Bronchial epithelial cell (primary cell): ENCODE measurements around the gene PIGQ. TPM values are rescaled to one million over a fixed set of nuclear protein-coding genes. Genes with fewer than 3 reads are reported as not detected.

Experiments
- DNase-seq: peaks from one replicate; pipeline ENCODE4 v3.0.0-alpha.2; 2010; ENCODE audit warnings: low read depth
- FAIRE-seq: peaks from 2 replicates; lab custom pipeline; 2011; peaks lifted over from hg19 to GRCh38; lab: Jason Lieb, UNC
- H3K27me3 ChIP-seq: 2 replicates; pipeline ENCODE4 v1.5.1; 2011; ENCODE audit warnings: low read length; ENCODE audit not compliant: control insufficient read depth, insufficient read depth
- H3K36me3 ChIP-seq: 2 replicates; pipeline ENCODE4 v1.5.1; 2011; ENCODE audit warnings: low read length; ENCODE audit not compliant: control insufficient read depth, insufficient read depth
- H3K4me3 ChIP-seq: 2 replicates; pipeline ENCODE4 v1.5.1; 2011; ENCODE audit warnings: mild to moderate bottlenecking, low read depth, low read length, control low read depth
- total RNA-seq: library from RNA; depleted of rRNA; stranded (reverse); fragments of >200 nt; gene quantifications from 2 replicates; pipeline ENCODE4 v1.2.1, GENCODE V29; 2014
- TF ChIP-seq, protein P1 (sequence below): IDR thresholded peaks from 2 replicates; pipeline ENCODE4 v1.5.1; 2011; ENCODE audit warnings: mild to moderate bottlenecking, moderate library complexity, low read length, control low read depth, inconsistent platforms; ENCODE audit not compliant: insufficient read depth, severe bottlenecking

PIGQ gene
- total RNA-seq, 1 donor from 2014 or later = 17.9 TPM

DNA sequence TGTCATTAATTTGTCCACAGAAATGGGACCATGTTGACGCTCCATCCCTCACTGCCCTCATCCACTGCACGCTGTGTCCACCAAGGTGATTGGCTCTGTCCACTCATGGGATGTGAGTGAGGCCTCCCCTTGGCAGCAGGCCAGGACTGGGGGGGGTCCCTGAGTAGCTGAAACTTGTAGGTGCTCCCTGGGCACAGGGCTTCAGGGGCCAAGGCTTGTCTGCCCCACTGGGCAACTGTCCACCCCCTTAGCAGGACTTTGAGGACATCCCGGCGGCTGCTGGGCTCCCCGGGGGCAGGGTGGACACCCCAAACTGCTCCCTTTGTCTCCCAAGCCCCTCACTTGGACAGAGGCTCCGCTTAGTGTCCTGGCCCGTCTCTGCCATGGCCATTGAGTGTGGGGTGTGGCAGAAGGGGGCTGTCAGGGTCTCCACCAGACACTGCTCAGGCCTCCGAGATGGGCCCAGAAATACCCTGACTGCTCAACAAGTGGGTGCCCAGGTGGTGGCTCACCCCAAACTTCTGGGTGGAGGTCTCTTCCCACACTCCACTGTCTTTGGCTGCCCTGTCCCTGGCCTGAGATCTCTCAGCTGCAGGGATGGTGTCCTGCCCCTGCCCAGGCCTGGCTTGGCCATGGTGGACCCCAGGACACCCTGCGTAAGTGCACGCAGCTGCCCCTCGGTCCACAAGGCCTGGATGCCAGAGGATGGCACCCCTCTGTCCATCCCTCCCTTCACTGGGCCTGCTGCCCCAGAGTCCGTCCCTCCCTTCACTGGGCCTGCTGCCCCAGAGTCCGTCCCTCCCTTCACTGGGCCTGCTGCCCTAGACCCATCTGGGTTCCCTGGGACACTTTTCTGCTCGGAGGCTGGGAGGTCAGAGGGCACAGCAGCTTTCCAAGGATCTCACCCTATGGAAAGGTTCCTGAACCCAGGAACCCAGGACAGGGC, 17.1 kb downstream of the PIGQ start:
- Histone ChIP-seq H3K36me3 (peaks cover 1% of the 10 kb centered on the region), H3K4me3 (no peak overlapping the region)
- FAIRE-seq = no peak

DNA sequence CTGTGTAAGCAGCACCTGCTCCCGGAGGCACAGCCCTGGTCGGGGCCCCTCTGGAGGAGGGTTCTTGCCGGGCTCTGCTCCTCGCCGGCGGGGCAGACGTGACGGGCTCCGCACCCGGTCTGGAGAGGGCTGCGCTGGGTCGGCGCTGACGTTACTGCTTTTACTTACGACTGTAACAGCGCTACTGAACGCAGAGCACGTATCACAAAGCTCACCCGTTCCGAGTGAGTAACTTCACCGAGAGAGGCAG, 18.8 kb downstream of the PIGQ start:
- FAIRE-seq (no peak), DNase-seq (peak; percentile 47)
- TF ChIP-seq, protein P1, sequence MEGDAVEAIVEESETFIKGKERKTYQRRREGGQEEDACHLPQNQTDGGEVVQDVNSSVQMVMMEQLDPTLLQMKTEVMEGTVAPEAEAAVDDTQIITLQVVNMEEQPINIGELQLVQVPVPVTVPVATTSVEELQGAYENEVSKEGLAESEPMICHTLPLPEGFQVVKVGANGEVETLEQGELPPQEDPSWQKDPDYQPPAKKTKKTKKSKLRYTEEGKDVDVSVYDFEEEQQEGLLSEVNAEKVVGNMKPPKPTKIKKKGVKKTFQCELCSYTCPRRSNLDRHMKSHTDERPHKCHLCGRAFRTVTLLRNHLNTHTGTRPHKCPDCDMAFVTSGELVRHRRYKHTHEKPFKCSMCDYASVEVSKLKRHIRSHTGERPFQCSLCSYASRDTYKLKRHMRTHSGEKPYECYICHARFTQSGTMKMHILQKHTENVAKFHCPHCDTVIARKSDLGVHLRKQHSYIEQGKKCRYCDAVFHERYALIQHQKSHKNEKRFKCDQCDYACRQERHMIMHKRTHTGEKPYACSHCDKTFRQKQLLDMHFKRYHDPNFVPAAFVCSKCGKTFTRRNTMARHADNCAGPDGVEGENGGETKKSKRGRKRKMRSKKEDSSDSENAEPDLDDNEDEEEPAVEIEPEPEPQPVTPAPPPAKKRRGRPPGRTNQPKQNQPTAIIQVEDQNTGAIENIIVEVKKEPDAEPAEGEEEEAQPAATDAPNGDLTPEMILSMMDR = no peak
- H3K27me3 ChIP-seq = no peaks in the 10 kb centered on the region
- H3K36me3 ChIP-seq = peaks cover 2% of the 10 kb centered on the region
- H3K4me3 ChIP-seq = peak overlapping the region; percentile 78

More for the DNA sequence above, 17.1 kb downstream of the PIGQ start:
- no peaks in the 10 kb centered on the region for H3K27me3 ChIP-seq
- TF ChIP-seq, protein P1 = no peak
- no peak for DNase-seq

DNA sequence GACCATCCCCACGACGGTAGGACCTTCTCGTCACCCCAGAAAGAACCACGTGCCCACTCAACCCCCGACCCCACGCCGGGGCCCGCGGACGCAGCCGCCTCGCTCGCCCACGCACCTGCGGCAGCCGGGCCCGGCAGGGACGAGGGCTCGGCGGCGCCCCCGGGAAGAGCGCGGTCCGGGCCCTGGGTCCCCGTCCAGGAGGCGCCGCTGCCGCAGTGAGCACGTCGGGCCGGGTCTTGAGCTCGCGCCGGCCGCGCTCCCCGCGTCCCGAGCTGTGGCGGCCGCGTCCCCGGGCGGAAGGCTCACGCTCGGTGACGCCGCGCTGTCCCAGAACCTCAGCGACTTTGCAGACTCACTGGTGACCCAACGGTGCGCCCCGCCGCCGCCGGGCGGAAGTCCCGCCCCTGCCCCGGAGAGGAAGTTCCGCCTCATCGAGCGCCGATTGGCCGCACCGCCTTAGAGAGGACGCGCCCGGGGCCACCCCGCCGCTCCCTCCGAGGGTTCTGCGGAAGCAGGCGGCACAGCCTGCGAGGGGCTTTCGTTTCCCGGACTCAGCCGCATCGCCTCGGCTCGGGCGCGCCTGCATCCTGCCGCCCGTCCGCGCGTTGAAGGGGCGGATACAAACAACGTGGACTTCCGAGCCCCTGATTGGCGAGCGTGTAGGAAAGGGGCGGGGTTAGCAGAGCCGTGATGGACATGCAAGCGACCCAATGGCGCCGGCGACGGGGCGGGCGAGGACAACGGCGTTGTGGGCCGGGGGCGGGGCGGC, 19.3 kb downstream of the PIGQ start:
- no peaks in the 10 kb centered on the region for H3K27me3 ChIP-seq
- H3K4me3 ChIP-seq = peak overlapping the region; percentile 78
- DNase-seq (peak; percentile 79), FAIRE-seq (no peak)
- TF ChIP-seq, protein P1 = no peak
- peaks cover 2% of the 10 kb centered on the region for H3K36me3 ChIP-seq

DNA sequence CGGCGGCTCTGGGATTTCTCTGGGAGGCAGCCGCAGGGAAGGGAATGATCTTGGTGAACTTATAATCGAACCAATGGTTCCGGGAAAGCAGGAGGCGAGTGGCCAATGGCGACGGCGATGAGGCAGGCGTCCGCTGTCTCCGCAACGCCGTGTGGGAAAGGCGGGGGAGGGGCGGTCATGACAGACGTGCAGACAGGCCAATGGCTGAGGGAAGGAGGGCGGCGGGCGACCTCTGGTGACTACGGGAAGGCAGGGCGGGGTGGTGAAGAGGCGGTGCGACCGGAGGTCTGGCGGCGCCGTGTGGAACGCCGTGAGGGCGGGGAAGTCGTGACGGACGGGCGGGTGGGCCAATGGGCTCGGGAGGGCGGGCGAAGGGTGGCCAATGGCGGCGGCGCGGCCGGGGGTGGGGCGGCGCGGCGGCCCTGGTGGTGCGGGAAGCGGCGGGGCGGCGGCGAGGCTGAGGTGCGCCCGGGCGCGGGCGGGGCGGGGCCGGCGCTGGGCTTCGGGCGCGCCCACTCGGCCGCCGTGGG, 20.0 kb downstream of the PIGQ start, which contains the start of gene RAB40C:
Gene RAB40C (plus strand): TSS at position 409 of the 530 bp plus-strand sequence. CDS start 226 bp downstream, outside the sequence.
- Histone ChIP-seq H3K4me3 (peak within 1 kb of the TSS; percentile 82), H3K36me3 (peaks cover 2% of the 10 kb centered on the region), H3K27me3 (no peaks in the 10 kb centered on the region)
- DNase-seq = peak; percentile 85
- no peak for FAIRE-seq
- TF ChIP-seq, protein P1 = no peak

DNA sequence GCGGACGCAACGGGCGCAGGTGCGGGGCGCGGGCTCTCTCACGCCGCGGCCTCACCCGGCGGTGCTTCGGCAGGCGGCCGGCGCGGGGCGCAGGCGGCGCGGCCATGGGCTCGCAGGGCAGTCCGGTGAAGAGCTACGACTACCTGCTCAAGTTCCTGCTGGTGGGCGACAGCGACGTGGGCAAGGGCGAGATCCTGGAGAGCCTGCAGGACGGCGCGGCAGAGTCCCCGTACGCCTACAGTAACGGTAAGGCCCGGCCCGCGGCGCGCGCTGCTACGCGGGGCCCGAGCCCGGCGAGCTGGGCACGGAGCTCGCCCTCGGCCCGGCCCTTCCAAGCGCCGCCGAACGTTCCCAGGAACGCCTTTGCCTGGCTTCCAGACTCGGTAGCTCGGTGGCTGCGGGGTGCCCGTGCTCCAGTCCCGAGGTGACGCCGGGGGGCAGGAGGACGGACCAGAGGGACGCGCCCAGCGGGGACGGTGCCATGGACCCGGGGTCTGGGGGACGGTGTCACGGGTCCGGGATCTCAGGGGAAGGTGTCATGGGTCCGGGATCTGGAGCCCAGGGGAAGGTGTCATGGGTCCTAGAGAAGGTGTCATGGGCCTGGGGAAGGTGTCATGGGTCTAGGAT, 20.5 kb downstream of the PIGQ start:
- Histone ChIP-seq H3K27me3 (no peaks in the 10 kb centered on the region), H3K36me3 (peaks cover 2% of the 10 kb centered on the region), H3K4me3 (peak overlapping the region; percentile 82)
- FAIRE-seq (no peak), DNase-seq (no peak)
- TF ChIP-seq, protein P1 = no peak
